Measurements from ENCODE around the gene TRAF3IP3.

DNA sequence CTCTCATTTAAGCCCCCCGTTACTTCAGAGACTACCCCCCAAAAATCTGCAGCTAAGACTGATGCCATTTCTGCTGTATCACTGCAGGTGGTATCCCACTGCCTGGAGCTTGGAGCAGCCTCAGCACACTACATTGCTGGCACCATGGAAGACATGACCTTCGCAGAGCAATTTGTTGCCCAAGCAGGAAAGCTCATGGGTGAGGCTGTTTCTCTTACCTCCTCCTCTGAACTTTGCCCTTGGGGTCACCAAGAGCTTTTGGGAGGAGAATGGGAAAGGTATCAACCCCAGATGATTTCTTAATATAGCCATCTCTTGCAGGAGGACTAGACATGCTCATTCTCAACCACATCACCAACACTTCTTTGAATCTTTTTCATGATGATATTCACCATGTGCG, 49.2 kb upstream of the TRAF3IP3 start:
- TF ChIP-seq ZFX (IDR thresholded peaks at IDR 0.05) (no peak), ZNF274 (IDR thresholded peaks at IDR 0.05; ENCODE audit: low read depth, low read length) (no peak), SP1 (IDR thresholded peaks at IDR 0.05; ENCODE audit: low read depth) (no peak), SIN3A (IDR thresholded peaks at IDR 0.05; ENCODE audit: low read depth) (no peak), CEBPB (IDR thresholded peaks at IDR 0.05; ENCODE audit: low read depth) (no peak), POLR2A (IDR thresholded peaks at IDR 0.05; ENCODE audit: borderline replicate concordance, extremely low read depth, insufficient read depth, insufficient read length) (no peak)
- TF ChIP-seq, protein P1, sequence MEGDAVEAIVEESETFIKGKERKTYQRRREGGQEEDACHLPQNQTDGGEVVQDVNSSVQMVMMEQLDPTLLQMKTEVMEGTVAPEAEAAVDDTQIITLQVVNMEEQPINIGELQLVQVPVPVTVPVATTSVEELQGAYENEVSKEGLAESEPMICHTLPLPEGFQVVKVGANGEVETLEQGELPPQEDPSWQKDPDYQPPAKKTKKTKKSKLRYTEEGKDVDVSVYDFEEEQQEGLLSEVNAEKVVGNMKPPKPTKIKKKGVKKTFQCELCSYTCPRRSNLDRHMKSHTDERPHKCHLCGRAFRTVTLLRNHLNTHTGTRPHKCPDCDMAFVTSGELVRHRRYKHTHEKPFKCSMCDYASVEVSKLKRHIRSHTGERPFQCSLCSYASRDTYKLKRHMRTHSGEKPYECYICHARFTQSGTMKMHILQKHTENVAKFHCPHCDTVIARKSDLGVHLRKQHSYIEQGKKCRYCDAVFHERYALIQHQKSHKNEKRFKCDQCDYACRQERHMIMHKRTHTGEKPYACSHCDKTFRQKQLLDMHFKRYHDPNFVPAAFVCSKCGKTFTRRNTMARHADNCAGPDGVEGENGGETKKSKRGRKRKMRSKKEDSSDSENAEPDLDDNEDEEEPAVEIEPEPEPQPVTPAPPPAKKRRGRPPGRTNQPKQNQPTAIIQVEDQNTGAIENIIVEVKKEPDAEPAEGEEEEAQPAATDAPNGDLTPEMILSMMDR (IDR thresholded peaks at IDR 0.05 in 2 of 3, conservative IDR thresholded peaks at IDR 0.05 in 1 of 3; ENCODE audit: borderline replicate concordance in 1 of 3, insufficient read depth in 1 of 3, low read depth in 2 of 3, low read length in 2 of 3) = no peak
